ENCODE results near the gene CST7. TPM values are rescaled to one million over a fixed set of nuclear protein-coding genes. Genes with fewer than 3 reads are reported as not detected.
"Not testable (repeated sequence)": the region's sequence is repeated elsewhere in the genome, so short reads cannot be mapped to it uniquely, and the experiment has no call there.

The CST7 gene
- total RNA-seq, 1 experiment from 2014 or later, result 1.1 TPM

DNA sequence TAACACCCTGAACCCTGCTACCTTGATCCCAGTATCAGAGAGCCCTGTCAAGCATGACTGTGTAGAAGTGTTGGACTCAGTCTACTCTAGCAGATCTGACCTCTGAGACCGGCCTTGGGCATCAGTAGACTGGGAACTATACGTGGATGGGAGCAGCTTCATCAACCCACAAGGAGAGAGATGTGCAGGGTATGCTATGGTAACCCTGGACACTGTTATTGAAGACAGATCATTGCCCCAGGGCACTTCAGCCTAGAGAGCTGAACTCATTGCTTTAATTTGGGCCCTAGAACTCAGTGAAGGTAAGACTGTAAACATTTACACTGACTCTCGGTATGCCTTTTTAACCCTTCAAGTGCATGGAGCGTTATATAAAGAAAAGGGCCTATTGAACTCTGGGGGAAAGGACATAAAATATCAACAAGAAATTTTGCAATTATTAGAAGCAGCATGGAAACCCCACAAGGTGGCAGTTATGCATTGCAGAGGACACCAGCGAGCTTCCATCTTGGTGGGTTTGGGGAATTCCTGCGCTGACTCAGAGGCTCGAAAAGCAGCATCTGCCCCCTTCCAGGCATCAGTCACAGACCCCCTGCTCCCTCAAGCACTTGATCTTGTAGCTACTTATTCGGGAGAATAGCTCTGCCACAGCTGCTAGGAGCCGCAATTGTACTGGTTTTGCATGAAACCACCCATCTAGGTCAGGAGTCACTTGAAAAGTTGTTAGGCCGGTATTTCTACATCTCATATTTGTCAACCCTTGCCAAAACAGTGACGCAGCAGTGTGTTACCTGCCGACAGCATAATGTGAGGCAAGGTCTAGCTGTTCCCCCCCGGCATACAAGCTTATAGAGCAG, 19.0 kb upstream of the CST7 start:
- DNase-seq (ENCODE audit: low spot score), result not testable (repeated sequence)

DNA sequence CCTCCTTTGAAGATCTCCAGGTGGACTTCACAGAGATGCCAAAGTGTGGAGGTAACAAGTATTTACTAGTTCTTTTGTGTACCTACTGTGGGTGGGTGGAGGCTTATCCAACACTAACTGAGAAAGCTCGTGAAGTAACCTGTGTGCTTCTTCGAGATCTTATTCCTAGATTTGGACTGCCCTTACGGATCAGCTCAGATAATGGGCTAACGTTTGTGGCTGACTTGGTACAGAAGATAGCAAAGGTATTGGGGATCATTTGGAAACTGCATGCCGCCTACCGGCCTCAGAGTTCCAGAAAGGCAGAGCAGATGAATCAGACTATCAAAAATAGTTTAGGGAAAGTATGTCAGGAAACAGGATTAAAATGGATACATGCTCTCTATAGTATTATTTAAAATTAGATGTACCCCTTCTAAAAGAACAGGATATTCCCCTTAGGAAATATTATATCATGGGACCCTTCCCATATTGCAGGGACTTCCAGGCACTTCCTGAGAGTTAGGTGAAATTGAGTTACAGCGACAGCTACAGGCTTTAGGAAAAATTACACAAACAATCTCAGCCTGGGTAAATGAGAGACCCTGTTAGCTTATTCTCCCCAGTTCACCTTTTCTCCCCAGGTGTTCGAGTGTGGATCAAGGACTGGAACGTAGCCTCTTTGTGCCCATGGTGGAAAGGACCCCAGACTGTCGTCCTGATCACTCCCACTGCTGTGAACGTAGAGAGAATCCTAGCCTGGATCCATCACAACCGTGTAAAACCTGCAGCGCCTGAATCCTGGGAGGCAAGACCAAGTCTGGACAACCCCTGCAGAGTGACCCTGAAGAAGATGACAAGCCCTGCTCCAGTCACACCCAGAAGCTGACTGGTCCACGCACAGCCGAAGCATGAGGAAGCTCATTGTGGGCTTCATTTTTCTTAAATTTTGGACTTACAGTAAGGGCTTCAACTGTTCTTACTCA, 18.1 kb upstream of the CST7 start:
- not testable (repeated sequence) for DNase-seq (ENCODE audit: low spot score)

DNA sequence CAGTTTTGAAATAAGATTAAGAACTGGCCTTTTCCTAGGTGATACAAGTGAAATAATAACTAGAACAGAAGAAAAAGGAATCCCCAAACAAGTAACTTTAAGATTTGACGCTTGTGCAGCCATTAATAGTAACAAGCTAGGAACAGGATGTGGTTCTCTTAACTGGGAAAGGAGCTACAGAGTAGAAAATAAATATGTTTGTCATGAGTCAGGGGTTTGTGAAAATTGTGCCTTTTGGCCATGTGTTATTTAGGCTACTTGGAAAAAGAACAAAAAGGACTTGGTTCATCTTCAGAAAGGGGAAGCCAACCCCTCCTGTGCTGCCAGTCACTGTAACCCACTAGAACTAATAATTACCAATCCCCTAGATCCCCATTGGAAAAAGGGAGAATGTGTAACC, 17.2 kb upstream of the CST7 start:
- DNase-seq (ENCODE audit: low spot score), result not testable (repeated sequence)

DNA sequence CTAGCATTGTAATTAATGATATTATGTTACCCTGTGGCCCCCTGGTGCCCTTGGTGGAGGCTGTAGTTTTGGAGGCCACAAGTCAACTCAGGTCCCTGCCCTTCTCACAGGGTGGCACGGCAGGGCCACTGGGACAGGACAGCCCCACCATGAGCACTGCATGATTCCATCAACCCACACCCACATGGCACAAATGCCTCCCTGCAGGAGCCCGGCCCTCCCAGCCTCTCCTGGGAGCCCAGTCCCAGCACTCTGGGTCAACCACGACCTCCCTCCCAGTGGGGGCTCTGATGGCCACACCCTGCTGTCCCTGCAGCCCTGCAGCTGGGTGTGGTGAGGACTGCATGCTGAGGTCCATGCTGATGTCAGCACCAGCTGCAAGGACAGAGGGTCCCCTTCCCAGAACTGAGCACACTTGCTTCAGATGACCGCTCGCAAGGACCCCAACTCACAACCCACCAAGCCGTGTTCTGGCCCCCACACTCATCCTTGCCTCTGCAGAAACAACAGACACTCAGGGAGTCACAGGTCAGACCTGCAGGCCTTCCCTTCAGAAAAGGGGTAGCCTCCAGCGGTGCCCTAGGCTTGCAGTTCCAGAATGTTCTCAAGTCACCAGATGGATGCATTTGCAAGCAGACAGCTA, 15.7 kb upstream of the CST7 start:
- no peak for DNase-seq (ENCODE audit: low spot score)

DNA sequence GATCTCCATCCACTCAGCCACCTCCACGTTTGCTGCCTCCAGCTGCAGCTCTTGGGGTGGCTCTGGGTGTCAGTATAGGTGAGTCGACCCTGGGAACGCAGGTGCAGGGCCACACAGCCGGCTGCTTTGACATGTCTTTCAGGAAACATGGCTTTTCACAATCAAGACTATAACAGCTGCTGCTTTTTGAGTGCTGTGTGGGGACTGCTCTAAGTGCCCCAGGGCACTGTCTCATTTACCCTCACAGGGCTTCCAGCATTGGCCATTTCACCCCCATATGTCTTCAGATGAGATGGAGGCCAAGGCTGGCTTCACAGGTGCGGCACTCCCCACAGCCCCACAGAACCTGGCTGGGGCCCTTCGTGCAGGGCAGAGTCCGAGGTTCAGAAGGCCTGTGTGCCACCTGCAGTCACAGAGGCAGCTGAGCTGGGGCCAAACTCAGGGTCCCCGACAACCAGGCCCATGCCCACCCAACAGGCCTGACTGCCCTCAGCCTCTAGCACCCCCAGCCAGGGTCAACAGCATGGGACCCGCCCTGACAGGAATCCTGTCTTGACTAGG, 14.9 kb upstream of the CST7 start:
- DNase-seq (ENCODE audit: low spot score), result no peak

DNA sequence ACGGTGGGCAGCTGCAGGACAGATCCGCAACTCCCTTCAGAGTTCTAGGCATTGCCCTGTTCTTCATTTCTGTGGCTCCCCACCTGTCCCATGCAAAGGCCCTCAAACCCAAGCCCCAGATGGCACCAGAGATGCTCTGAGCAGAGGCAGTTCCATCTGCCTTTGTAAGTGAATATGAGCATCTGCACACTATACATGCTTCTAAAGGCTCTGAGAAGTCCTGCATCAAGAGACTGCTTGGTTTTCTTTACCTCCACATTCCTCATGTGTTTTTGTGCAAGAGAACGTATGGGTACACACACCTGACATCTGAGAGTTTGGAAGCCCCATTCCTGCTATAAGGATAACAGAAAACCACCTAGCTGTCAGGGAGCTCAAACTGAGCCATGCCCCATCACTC, 14.4 kb upstream of the CST7 start:
- no peak for DNase-seq (ENCODE audit: low spot score)

DNA sequence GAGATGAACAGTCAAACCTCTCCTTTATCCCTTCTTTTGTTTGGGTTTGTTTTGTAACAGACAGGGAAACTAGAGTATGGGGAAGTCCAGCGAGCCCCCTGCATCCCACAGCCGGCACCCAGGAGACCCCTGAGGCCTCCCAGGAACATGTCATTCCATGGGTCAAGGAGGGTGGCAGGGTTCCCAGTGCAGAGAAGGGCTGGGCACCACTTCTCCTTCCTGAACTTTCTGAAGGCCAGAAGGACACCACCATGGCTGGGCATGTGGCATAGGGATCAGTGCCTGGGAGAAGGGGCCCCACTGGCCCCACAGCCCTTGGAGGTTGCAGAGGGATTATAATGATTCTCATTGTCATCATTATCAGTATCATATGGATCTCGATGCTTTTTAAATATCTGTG, 13.9 kb upstream of the CST7 start:
- no peak for DNase-seq (ENCODE audit: low spot score)

DNA sequence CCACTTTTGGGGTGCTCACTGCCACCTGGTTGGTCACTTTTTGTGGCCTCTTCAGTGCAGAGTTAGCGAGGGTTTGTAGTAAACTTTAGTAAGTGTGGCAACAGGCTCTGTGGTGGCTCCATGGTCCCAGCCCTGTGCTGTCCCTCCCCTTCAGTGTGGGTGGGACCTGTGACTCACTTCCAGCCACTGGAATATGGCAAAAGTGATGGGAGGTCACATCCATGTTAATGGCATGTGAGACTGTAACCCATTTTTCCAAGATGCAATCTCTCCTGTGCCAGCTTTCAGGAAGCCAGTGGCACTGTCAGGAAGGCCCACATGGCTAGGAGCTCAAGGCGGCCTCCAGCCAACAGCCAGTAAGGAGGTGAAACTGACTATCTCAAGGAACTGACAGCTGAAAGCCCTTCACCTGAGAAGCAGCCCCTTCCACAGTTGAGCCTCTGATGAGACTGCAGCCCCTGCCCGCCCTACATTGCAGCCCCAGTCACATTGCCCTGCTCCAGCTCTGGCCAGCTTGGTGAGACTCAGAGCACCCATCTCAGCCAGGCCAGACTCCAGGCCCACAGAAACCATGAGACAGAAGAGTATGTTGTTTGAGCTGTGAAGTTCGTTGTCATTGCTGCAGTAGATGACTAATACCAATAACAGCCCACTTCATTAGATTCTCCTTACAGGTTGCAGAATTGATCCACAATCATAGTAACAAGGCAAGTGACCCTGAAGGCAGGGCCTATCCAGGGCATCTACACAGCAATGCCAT, 13.1 kb upstream of the CST7 start:
- no peak for DNase-seq (ENCODE audit: low spot score)

DNA sequence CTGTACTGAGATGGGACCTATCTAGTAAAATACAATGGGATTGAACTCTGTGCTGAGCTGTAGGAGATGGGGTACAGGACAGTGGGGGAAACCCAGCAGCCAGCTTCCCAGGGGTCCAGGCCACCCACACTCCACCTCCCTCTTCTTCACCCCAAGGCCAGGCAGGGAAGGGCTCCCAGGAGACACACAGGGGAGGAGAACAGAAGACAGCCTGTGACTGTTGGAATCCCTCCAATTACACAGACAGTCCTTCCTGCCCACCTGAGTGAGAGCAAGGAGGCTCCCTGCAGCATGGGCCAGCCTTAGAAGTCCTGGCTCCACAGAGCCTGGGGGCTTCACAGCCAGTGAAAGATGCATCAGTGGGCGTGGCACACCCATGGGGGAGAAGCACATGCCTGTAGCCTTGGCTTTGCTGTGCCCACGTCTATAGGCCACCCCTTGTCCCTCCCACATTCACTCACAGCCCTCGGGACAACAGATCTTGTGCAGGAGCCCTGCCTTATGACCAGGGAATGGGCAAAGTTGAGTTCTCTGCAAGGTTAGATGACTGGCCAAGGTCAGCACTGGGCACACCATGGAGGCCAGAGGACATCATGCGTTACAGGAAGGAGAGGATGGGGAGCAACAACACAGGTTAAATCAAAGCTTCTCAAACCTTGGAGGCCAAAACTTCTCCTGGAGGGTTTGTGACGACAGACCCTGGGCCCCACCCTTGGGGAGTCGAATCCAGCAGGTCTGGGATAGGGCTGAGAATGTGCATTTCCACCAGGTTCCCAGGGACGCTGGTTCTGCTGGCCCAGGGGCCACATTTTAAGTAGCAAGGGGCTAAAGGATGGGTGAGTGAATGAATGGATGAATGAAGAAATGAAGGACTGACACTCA, 12.3 kb upstream of the CST7 start:
- DNase-seq (ENCODE audit: low spot score), result no peak

DNA sequence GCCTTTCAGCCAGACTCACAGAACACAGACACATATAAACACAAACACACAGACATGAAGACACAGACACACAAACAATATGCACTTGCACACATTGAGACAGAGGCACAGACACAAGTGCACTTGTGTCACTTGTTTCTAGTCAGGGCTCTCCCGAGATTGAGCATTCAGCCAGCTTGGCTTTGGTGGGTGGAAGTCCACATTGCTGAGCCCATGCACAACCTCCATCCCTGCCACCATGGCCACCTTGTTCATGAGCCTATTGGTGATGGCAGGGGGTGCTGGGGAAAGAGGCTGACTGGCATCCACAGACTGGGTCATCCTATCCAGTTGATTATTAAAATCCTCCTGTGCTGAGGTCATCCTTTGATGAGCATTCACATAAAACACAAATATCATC, 11.5 kb upstream of the CST7 start:
- no peak for DNase-seq (ENCODE audit: low spot score)

DNA sequence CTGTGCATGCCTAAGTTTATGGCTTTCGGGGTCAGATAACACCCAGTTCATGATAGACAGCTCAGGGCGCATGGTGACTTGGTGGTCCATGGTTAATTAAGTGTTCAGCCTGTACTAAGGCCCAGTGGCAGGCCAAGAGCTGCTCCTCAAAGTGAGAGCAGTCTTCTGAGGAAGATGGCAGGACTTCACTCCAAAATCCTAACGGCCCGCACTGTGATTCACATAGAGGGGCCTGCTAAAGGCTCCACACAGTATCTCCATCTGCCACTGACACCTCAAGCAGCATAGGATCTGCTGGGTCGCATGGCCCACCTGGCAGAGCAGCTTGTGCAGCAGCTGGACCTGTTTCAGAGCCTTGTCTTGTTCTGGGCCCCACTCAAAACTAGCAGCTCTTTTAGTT, 10.6 kb upstream of the CST7 start:
- DNase-seq (ENCODE audit: low spot score), result no peak

DNA sequence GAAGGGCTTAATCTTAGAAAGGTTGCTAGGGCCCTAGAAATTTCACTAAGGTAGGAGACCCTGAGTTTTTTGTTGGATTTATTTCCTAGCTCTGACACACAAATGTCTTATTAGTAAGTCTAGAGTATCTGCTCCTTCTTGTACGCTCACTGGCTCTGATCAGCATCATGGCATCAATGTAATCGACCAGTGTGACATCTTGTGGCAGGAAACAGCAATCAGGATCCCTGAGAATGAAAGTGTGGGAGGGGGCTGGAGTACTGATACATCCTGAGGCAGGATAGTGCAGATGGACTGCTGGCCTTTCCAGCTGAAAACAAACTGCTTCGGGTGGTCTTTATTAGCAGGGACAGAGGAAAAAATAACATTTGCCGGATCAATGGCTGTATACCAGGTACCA, 10.0 kb upstream of the CST7 start:
- DNase-seq (ENCODE audit: low spot score), result no peak

DNA sequence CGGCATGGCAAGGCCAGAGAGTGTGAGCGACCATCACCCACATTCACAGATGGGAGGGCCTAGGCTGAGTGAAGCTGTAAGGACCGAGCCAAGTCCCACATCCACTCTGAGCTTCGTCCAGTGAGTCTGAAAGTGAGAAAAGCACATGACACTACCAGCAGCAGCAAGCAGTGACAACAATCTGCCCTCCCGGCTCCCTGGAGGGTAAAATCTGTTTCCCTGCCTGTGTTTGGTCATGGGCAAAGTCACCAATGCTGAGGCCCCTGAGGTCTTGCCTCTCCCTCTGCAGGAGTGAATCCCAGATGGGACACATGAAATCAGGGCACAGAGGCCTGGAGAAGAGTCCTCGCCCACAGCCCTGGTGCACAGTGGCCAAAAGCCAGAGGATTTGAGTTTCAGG, 6.4 kb upstream of the CST7 start:
- no peak for DNase-seq (ENCODE audit: low spot score)

DNA sequence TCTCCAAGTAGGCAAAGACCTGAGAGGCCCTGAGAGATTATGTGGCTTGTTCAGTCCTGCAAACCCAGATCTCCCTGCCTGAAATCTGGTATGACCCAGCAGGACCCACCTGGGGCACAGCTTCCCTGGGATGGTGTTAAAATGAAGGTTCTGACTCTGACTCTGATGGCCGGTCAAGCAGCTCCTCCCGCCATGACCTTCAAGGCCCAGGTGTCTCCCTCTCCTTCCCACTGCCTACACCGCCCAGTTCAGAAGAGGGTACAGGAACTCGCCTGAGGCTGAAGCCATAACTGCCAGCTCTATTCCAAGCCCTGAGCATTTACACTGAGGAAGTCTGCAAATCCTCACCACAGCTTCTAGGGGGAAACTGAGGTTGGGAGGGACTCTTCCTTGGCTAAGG, 5.9 kb upstream of the CST7 start:
- DNase-seq (ENCODE audit: low spot score), result no peak

DNA sequence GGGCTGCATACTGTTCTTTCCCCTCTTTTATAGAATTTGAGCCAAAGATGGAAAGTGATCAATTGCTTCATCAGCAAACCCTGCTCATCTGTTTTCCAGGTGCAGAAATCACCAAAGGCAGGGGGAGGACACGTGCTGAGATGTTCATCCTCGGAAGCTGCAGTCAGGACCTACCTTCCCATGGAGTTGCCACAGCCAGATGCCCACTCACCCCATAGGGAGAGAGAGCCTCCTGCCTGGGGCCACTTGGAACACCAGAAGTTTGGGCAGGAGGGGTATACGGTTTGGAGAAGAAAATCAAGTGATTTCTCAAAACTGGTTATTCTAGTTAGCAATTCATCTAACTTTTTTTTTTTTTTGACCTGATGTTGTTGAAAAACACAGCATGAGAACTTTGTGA, 5.3 kb upstream of the CST7 start:
- no peak for DNase-seq (ENCODE audit: low spot score)

DNA sequence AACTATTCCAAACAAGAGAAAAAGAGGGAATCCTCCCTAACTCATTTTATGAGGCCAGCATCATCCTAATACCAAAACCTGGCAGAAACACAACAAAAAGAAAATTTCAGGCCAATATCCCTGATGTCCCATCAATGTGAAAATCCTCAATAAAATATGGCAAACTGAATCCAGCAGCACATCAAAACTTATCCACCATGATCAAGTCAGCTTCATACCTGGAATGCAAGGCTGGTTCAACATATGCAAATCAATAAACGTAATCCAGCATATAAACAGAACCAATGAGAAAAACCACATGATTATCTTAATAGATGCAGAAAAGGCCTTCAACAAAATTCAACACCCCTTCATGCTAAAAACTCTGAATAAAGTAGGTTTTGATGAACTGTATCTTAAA, 2.7 kb upstream of the CST7 start:
- DNase-seq (ENCODE audit: low spot score), result not testable (repeated sequence)

DNA sequence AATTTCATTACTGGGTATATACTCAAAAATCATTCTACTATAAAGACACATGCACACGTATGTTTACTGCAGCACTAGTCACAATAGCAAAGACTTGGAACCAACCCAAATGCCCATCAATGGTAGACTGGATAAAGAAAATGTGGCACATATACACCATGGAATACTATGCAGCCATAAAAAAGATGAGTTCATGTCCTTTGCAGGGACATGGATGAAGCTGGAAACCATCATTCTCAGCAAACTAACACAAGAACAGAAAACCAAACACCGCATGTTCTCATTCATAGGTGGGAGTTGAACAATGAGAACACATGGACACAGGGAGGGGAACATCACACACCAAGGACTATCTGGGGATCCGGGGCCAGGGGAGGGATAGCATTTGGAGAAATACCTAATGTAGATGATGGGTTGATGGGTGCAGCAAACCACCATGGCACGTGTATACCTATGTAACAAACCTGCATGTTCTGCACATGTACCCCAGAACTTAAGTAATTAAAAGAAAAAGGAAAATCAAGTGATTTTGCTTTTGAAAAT, 602 bp upstream of the CST7 start:
- DNase-seq (ENCODE audit: low spot score), result not testable (repeated sequence)

DNA sequence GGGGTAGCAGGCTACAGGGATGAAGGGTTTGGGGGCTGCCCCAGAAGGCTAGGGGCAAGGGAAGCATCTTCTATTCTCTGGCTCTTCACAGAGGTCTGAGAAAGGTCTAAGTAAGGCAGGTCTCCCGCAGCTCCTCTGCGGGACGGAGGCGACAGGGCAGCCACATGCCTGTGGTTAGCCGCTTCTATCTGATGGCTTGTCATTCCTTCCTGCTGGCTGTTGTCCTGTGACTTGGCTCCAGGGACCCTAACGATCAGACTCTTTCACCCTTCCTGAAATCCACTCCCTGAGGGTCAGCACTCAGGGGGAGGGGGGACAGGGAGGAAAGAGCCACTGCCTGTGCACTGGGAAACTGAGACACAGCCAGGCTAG, 673 bp downstream of the CST7 start:
- DNase-seq (ENCODE audit: low spot score), result no peak

DNA sequence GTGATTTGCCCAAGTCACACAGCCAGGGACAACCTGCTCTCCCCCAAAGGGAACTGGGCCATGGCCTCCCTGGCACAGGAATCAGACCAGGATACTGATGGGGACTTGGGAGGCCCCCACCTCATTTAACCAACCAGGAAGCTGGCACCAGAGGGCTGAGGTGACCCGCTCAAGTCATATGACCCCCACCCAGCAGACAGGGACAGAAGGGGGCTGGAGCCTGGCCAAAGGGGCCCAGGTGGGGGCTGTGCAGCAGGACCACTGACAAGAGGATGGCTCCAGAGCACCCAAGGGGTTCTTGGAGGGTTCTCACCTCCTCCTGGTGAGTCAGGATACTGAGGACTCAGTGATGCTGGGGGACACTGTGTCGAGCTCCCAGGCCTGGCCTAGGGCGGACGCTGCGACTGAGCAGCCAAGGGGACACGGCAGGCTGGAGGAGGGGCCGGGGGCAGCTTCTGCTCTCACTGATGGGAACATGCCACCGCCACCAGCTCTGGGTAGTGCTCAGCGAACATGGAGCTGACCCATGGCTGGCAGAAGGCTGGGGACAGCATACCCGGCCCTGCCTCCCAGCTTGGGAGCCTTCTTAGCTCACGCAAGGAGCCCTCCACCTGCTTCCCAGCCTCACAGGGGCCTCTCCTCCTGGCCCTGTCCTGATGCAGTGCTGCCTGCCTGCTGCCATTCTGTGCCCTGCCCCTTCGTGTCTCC, 1.2 kb downstream of the CST7 start:
- DNase-seq (ENCODE audit: low spot score), result no peak
